Fibroblast of the conjunctiva (primary cell): ENCODE results near the gene NHP2.

Source experiments
- DNase-seq: peaks from one replicate; pipeline ENCODE4 v3.0.0-alpha.2; 2010; ENCODE audit warnings: low read depth

NHP2 gene

GRCh38 chr5:178174456-178174855 lies 20.8 kb upstream of the NHP2 start:
- DNase-seq = no peak

- no peak for DNase-seq
Observed at GRCh38 chr5:178170455-178170854, 16.8 kb upstream of the NHP2 start.

- no peak for DNase-seq
Observed at GRCh38 chr5:178165581-178165980, 11.9 kb upstream of the NHP2 start.

- DNase-seq = peak; percentile 43
Observed at GRCh38 chr5:178163772-178164735, 10.4 kb upstream of the NHP2 start.

- DNase-seq = no peak
Observed at GRCh38 chr5:178162481-178162880, 8.8 kb upstream of the NHP2 start.

GRCh38 chr5:178160176-178160575 lies 6.5 kb upstream of the NHP2 start:
- DNase-seq = no peak

GRCh38 chr5:178155065-178155464 lies 1.4 kb upstream of the NHP2 start:
- no peak for DNase-seq

GRCh38 chr5:178152491-178153444 lies 917 bp downstream of the NHP2 start:
- DNase-seq = no peak

GRCh38 chr5:178150977-178151734 lies 2.5 kb downstream of the NHP2 start:
- no peak for DNase-seq

GRCh38 chr5:178149199-178149932 lies 4.3 kb downstream of the NHP2 start:
- no peak for DNase-seq

GRCh38 chr5:178147406-178147805 lies 6.3 kb downstream of the NHP2 start:
- DNase-seq = no peak

GRCh38 chr5:178145965-178146820 lies 7.5 kb downstream of the NHP2 start:
- no peak for DNase-seq

- DNase-seq = no peak
Observed at GRCh38 chr5:178143901-178144300, 9.8 kb downstream of the NHP2 start.

GRCh38 chr5:178143246-178143645 lies 10.4 kb downstream of the NHP2 start:
- no peak for DNase-seq

- DNase-seq = no peak
Observed at GRCh38 chr5:178142642-178143041, 11.0 kb downstream of the NHP2 start.

- no peak for DNase-seq
Observed at GRCh38 chr5:178141550-178141949, 12.1 kb downstream of the NHP2 start.

- no peak for DNase-seq
Observed at GRCh38 chr5:178137991-178138390, 15.7 kb downstream of the NHP2 start.

GRCh38 chr5:178136990-178137389 lies 16.7 kb downstream of the NHP2 start:
- DNase-seq = no peak

- DNase-seq = no peak
Observed at GRCh38 chr5:178131446-178131996, 22.2 kb downstream of the NHP2 start.
